Activated CD4-positive, CD25-positive, alpha-beta regulatory T cell (primary cell): ENCODE results near the gene DLGAP4.

Experiments
- DNase-seq, 4 experiments: peaks; one replicate each; lab custom pipeline; 2025; lab: John Stamatoyannopoulos, UW

DLGAP4 gene

DNA sequence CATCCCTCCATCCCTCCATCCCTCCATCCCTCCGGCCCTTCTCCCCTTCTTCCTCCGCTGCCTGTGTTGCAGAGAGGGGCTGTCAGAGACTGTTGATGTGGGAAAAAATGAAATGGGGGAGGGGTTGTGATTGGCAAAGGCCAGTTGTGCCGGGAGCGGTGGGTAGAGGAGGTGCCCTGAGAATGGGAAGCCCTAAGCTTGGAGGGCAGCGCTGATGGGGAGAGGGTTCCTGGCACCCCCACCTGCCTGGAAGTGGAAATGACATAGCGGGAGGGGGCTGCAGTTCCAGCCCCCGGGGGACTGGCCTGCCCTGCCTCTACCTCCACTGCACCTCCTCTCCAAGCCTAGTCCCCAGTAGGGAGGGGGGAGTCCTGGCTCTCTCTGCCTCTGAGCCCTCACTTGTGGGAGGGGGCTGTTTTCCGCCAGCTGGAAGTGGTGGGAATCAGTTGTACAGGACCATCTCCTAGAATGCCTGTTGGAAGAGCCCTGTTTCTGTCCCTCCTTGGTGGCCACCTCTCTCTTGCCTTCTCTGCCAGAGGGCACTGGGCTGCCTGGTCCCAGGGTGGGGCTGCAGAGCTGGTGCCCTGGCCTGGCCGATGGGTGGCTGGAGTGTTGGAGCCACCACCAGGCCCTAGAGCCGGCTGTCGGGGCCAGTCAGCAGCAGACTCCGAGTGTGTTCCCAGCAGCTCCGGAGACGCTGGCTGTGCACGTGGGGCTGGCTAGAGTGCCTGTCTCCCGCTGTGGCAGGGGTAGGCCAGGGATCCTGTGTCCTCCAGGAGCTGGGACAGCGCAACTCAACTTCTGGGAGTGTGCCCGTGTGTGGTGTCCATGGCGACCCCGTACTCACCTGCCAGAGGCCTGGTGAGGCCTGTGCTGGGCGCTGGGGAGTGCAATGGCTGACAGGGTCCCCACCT lies 1.5 kb downstream of the DLGAP4 start:
- no peak for DNase-seq

GRCh38 chr20:36308353-36308752 lies 2.2 kb downstream of the DLGAP4 start:
- no peak for DNase-seq

DNA sequence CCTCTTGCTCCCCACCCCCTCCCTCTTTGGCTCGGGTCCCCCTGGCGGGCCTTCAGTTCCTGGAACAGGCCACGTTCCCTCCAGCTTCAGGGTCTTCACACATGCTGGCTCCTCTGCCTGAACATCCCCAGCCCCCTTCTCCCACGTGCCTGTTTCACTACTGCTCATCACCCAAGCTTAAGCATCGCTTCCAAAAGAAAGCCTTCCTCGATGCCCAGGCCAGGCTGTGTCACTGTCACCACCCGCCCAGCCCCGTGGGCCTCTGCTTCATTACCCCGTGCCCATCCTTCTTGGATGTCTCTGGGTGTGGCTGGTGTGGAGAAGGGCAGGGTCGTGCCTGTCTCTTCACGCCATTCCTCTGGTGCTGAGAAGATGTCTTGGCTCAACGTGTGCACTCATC lies 2.8 kb downstream of the DLGAP4 start:
- DNase-seq, result no peak

GRCh38 chr20:36309643-36310042 lies 3.5 kb downstream of the DLGAP4 start:
- no peak for DNase-seq

- DNase-seq, result no peak
Measured at GRCh38 chr20:36310215-36310981, 4.3 kb downstream of the DLGAP4 start.

DNA sequence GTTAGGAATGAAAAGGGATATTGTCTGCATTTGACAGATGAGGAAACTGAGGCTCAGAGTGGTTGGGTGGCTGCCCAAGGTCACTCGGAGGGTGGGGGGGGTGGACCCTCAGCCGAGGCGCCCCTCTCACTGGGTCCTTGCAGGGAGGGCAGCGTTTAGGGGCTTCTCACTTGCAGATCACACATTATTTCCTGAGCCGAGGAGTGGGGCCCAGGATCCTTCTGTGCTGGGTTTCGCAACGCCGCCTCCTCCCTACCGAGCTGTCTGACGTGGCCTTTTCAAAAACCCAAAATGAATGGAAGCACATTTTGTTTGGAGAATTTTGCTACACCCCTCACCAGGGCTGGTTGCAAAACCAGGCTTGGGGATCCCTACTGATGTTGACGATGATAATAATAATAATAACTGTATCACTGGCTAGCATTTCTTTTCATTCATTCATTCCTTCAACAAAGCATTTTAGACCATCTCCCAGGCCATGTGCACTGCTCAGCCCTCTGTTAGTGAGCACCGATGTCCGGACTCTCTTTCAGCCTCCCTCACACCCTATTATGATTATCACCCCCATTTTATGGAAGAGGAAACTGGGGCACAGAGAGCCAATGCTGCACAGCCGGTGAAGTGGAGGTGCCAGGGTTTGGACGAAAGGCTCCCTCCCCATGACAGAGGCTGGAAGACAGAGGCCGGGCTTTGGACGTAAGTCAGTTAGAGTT lies 5.2 kb downstream of the DLGAP4 start:
- DNase-seq, result no peak

GRCh38 chr20:36311854-36312723 lies 6.0 kb downstream of the DLGAP4 start:
- DNase-seq, result no peak

DNA sequence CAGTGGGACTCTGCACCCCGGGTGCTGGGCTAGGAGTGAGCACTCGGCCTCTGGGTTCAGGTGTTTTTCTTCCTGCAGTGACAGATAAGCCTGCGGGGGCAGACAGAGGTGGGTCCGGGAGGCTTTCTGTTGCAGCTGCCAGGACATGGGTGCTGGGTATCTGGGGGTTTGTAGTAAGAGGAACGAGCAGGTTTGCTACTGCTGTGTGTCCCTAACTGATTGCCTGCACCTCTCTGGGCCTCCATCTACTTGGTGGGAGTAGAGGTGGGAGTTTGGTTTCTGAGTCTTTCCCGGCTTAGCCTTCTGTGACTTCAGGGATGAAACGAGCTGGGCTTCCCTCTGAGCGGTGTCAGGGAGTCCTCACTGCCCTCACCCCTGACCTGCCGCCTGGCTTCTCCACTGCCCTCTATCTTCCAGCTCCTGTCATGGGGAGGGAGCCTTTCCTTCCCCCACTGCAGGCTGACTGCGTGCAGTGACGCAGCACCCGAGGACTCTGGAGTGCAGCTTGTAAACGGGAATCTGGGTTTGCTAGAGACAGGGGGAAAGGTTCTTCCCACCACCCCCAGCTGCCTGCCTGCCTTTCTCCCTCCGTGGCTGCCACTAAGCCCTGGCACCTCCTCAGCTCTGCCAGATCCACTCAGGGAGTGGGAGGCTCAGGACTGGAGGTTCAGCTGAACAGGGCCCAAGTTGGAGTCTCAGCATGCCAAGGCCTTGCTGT lies 6.7 kb downstream of the DLGAP4 start:
- DNase-seq, result no peak

DNA sequence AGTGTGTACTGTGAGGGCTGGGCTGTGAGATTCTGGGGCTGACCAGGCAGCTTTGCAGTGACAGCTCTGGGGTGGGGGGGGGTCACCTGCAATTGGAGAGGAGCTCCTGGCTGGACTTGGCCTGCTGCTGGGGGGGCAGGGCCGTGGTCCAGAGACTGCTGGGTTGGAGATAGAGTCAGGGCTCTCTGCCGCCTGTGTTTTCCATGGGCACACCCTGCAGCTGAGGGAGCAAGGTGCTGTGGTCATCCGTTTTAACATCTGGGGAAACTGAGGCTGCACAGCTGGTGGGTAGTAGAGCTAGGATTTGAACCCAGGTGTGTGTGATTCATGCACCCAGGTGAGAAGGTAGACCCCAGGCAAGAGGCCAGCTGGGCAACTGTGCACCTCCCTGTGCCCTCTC lies 7.3 kb downstream of the DLGAP4 start:
- DNase-seq, result no peak

DNA sequence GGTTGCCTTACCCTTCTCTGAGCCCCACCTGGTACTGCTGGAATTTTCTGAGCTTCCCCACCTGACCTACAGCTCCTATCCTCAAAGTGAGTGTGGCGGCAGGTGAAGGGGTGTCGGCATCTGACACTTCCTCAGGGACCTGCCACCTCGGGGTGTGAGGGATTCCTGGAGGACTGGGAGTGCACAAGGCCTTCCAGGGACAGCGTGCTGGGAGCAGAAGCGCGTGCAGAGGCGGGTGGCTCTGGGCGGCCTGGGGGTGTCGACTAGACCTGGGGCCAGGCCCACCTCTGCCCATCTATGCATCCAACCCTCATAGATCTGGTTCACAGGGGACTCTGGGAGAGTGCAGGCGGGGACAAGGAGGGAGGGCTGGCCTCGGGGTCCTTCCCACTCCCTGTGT lies 7.8 kb downstream of the DLGAP4 start:
- no peak for DNase-seq

DNA sequence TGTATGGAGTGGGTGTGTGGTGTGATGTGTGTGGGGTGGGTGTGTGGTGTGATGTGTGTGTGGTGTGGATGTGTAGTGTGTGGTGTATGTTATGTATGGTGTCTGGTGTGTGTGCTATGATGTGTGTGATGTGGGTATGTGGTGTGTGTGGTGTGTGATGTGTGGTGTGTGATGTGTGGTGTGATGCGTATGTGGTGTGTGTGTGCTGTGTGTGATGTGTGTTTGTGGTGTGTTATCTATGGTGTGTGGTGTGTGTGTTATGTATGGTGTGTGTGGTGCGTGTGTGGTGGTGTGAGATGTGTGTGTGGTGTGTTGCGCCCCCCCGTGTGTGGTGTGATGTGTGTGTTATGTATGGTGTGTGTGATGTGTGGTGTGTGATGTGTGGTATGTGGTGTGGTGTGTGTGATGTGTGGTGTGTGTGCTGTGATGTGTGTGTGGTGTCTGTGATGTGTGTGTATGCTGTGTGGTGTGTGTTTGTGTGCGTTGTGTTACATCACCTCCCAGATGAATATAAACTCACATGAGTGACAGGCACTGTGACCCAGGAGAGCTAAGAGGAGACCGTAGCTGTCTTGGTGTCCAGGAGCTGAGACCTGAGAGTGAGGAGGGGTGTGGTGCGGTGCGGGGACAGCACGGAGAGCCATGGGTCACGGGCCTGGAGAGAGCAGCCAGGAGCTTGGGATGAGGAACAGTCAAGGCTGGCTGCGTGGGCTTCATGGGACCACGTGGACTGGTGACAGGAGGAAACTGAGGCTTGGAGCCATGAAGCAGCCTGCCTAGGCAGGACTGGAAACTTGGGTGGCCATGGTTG lies 8.8 kb downstream of the DLGAP4 start:
- no peak for DNase-seq

GRCh38 chr20:36315545-36316351 lies 9.6 kb downstream of the DLGAP4 start:
- DNase-seq, result no peak

- no peak for DNase-seq
Measured at GRCh38 chr20:36317675-36318074, 11.5 kb downstream of the DLGAP4 start.

DNA sequence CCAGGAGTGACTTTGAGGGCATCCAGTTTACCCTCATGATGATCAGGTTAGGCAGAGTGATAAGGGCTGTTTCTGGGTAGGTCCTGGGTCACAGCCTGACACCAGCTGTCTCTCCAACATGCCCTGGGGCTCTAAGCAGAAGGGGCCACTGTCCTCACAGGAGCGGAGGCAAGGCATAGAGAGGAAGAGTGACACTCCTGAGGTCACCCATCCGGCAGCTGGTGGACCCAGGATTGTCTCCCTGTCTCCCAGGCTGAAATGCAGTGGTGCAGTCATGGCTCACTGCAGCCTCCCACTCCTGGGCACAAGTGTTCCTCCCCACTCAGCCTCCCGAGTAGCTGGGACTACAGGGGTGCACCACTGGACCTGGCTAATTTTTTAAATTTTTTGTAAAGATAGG lies 12.0 kb downstream of the DLGAP4 start:
- no peak for DNase-seq

DNA sequence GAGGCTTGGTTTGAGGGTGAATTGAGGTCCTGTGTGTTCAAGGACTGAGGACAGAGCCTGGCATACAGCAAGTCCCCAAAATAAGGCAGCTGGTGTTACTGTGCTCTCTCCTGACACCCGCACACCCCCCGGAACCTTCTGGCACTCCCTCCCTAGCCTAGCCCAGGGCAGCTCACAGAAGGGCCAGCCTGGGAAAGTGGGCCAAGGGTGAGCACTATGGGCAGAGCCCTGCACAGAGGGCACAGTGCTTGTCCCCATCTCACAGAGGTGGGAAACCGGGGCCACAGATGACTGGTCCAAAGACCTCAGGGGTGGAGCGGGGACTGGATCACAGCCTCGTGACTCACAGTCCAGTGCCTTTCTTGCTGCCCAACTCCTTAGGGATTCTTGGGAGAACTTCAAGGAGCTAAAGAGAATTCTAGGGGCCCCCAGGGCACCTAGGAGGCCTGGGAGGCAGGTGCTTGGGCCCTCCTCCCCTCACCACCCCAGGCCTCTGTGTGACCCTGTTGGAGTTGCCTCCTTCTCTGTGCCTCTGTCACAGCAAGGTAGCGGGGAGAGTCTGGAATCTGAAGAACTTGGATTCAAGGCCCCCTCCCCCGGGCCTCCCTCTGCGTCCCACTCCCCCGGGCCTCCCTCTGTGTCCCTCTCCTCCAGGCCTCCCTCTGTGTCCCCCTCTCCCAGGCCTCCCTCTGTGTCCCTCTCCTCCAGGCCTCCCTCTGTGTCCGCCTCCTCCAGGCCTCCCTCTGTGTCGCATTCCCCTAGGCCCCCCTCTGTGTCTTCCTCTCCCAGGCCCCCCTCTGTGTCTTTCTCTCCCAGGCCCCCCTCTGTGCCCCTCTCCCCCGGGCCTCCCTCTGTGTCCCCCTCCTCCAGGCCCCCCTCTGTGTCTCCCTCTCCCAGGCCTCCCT lies 13.5 kb downstream of the DLGAP4 start:
- DNase-seq, result no peak

GRCh38 chr20:36320261-36320897 lies 14.2 kb downstream of the DLGAP4 start:
- no peak for DNase-seq

DNA sequence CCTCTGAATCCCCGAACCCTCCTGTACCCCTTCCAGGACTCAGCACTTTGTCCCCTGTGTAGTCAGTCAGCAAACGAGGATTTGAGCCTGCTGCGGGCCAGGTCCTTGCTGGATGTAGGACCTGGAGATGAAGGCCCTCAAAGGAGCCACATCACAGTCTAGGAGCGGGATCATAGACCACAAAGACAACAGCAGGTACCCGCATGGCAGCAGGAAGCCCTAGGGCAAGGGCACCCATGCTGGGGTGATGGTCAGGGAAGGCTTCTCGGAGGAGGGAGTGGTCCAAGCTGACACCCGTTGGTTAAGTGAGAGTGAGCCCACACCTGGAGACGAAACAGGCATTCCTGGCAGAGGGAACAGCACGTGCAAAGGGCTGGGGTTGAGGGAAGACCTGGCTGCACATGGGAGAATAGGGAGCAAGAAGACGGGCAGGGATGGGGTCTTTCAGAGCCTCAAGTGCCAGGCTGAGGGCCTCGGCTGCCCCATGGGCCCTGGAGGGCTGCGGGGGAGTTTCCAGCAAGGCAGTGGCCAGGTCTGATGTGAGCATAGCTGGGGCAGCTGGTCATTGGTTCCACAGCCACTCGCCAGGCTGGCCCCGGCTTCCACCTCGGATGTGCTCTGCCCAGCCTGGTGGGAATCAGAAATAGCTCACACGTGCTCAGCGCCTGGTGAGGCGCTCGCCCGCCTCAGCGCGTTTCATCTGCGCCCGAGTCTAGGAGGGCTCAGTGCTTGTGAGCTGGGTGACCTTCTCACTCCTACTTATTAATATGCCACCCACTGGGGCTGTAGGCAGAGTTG lies 15.0 kb downstream of the DLGAP4 start:
- DNase-seq, result no peak
